HG03159 (cell line): ENCODE results near the gene FLRT1.

Experiments used
- ATAC-seq: cut with Tn5 transposase; IDR thresholded peaks from one replicate; pipeline ENCODE4 v1.9.1; 2021; ENCODE audit warnings: mild to moderate bottlenecking, moderate library complexity; ENCODE audit not compliant: unreplicated experiment

FLRT1 gene

DNA sequence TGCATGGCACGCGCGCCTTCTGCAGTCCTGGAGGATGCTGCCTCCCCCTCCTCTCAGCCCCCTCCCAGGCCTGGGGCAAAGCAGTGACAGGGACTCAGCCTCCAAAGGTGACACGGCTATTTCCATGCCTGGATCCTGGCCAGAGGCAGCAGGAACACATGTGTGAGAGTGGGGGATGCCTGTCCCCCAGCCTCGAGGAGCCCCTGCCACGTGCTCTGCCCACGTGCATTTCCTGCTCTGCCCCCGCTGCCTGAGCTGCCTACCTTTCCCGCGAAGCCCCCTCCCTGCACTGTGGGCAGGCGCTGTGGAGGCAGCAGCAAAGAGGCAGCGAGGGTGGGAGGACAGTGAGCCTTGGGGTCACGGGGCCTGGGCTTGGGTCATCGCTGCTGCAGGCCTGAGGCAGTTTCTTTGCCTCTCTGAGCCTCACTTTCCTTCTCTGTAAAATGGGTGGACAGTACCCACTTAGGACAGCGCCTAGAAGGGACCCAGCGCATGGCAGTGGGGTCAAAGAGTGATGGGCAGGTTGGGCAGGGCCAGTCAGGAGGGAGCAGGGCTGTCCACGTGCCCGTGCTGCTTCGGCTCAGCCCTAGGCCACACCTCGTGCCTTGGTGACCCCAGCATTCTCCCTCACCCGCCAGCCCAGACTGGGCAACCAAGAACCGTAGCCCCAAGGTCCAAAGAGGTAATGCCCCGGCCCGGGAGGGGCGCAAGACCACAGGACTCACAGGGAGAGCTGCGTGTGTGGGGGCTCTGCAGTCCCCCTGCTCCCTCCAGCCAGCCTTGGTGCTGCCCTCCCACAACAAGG lies 48.6 kb downstream of the FLRT1 start:
- no peak for ATAC-seq

DNA sequence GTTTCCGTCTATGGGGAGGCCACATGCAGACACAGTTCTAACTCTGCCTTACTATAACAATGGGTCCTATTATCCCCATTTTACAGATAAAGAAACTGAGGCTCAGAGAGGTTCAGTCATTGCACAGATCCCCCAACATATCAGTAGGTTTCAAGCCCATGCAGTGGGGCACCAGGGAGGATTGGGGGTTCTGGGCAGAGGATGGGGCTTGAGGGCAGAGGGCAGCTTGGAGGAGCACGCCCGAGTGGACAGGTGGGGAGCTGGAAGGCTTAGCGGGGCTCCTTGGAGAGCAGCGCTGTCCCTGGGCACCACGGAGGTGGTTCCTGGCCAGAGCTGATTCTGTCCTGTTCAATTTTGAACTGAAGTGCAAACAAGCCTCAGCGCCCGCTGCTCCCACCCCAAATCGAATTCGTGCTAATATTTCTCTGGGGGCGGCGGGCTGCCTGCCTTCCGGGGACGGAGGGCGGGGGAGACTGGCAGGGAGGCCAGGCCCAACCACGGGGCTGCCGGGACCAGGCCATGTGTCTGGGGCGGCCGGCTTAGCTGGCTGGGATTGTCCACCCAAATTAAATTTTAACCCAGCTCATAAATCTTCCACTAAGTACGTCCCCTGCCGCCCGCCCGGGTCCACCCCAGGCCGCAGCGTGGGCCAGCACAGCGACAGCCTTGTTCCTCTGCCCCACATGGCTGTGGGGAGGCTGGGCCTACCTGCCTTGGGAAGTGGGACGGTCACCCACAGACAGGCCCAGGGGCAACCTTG lies 49.4 kb downstream of the FLRT1 start:
- ATAC-seq = no peak
